Ishikawa (cell line): ENCODE data around the gene ANKHD1.

ENCODE experiments used
- CEBPB ChIP-seq: IDR thresholded peaks from 2 replicates; pipeline ENCODE4 v1.6.1; 2012
- CREB1 ChIP-seq: IDR thresholded peaks from 2 replicates; pipeline ENCODE4 v1.6.1; 2012; ENCODE audit warnings: low read depth
- EGR1 ChIP-seq: IDR thresholded peaks from 2 replicates; pipeline ENCODE4 v1.6.1; 2012
- EP300 ChIP-seq: IDR thresholded peaks from 2 replicates; pipeline ENCODE4 v1.6.1; 2012; ENCODE audit warnings: borderline replicate concordance
- FOXM1 ChIP-seq: IDR thresholded peaks from 2 replicates; pipeline ENCODE4 v1.6.1; 2012; ENCODE audit warnings: low read depth, borderline replicate concordance
- NFIC ChIP-seq: IDR thresholded peaks from 2 replicates; pipeline ENCODE4 v1.6.1; 2012
- RAD21 ChIP-seq: IDR thresholded peaks from 2 replicates; pipeline ENCODE4 v1.6.1; 2012; ENCODE audit warnings: low read depth
- TAF1 ChIP-seq: IDR thresholded peaks from 2 replicates; pipeline ENCODE4 v1.6.1; 2012; ENCODE audit warnings: low read depth, mild to moderate bottlenecking
- TCF12 ChIP-seq: IDR thresholded peaks from 2 replicates; pipeline ENCODE4 v1.6.1; 2012; ENCODE audit warnings: low read depth
- TEAD4 ChIP-seq: IDR thresholded peaks from 2 replicates; pipeline ENCODE4 v1.6.1; 2012
- ZBTB7A ChIP-seq: IDR thresholded peaks from 2 replicates; pipeline ENCODE4 v1.6.1; 2012; ENCODE audit warnings: low read depth
- TF ChIP-seq, protein P1 (sequence below): IDR thresholded peaks from 2 replicates; pipeline ENCODE4 v1.6.1; 2012; ENCODE audit warnings: low read depth, mild to moderate bottlenecking
- TF ChIP-seq, protein P2 (sequence below): IDR thresholded peaks from 2 replicates; pipeline ENCODE4 v1.6.1; 2012
- TF ChIP-seq, protein P3 (sequence below): IDR thresholded peaks from 2 replicates; pipeline ENCODE4 v1.6.1; 2012

Gene ANKHD1

DNA sequence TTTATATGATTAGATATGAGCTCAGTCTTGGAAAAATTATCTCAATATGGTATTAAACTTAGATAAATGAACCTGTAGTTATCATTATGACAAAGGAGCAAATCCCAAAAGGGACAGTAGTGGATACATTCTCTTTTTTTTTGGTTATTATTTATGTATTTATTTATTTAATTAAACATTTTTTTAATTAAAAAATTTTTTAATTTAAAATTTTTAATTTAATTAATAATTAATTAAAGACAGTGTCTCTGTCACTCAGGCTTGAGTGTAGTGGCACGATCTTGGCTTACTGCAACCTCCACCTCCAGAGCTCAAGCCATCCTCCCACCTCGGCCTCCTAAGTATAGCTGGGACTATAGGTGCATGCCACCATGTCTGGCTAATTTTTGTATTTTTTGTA is 15.6 kb downstream of the ANKHD1 start:
- TF ChIP-seq TCF12 (no peak), EP300 (no peak), CREB1 (no peak), FOXM1 (no peak), ZBTB7A (no peak), TAF1 (no peak), EGR1 (no peak)
- TF ChIP-seq, protein P1, sequence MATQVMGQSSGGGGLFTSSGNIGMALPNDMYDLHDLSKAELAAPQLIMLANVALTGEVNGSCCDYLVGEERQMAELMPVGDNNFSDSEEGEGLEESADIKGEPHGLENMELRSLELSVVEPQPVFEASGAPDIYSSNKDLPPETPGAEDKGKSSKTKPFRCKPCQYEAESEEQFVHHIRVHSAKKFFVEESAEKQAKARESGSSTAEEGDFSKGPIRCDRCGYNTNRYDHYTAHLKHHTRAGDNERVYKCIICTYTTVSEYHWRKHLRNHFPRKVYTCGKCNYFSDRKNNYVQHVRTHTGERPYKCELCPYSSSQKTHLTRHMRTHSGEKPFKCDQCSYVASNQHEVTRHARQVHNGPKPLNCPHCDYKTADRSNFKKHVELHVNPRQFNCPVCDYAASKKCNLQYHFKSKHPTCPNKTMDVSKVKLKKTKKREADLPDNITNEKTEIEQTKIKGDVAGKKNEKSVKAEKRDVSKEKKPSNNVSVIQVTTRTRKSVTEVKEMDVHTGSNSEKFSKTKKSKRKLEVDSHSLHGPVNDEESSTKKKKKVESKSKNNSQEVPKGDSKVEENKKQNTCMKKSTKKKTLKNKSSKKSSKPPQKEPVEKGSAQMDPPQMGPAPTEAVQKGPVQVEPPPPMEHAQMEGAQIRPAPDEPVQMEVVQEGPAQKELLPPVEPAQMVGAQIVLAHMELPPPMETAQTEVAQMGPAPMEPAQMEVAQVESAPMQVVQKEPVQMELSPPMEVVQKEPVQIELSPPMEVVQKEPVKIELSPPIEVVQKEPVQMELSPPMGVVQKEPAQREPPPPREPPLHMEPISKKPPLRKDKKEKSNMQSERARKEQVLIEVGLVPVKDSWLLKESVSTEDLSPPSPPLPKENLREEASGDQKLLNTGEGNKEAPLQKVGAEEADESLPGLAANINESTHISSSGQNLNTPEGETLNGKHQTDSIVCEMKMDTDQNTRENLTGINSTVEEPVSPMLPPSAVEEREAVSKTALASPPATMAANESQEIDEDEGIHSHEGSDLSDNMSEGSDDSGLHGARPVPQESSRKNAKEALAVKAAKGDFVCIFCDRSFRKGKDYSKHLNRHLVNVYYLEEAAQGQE = no peak
- TF ChIP-seq, protein P2, sequence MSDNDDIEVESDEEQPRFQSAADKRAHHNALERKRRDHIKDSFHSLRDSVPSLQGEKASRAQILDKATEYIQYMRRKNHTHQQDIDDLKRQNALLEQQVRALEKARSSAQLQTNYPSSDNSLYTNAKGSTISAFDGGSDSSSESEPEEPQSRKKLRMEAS = no peak

DNA sequence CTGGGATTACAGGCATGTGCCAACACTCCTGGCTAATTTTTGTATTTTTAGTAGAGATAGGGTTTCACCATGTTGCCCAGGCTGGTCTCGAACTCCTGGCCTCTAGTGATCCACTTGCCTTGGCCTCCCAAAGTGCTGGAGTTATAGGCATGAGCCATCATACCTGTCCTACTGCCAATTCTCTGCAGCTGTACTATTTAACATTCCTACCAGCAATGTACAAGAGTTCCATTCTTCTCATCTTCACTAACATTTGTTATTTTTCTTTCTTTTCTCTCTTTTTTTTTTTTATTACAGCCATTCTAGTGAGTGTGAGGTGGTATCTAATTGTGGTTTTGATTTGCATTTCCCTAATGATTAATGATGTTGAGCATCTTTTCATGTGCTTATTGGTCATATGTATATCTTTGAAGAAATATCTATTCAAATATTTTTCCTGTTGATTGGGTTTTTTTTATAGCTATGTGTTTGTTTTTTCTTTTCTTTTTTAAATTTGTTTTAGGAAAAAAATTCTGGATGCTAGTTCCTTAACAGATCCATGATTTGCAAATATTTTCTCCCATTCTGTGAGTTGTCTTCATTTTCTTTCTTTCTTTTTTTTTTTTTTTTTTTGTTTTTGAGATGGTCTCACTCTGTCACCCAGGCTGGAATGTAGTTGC is 17.4 kb downstream of the ANKHD1 start:
- TF ChIP-seq EGR1 = no peak
- TF ChIP-seq, protein P3, sequence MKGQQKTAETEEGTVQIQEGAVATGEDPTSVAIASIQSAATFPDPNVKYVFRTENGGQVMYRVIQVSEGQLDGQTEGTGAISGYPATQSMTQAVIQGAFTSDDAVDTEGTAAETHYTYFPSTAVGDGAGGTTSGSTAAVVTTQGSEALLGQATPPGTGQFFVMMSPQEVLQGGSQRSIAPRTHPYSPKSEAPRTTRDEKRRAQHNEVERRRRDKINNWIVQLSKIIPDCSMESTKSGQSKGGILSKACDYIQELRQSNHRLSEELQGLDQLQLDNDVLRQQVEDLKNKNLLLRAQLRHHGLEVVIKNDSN = no peak
- TF ChIP-seq TAF1 = no peak
- TF ChIP-seq RAD21 = no peak
- TF ChIP-seq, protein P2 = no peak
- TF ChIP-seq EP300 = no peak

DNA sequence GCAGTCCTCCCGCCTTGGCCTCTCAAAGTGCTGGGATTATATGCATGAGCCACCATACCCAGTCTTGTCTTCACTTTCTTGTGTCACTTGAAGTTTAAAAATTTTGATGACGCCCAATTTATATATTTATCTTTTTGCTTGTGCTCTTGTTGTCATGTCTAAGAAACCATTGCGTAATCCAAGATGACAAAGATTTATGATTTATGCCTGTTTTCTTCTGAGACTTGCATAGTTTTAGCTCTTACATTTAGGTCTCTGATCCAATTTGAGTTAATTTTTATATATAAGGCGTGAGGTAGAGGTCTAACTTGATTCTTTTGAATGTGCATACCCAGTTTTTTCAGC is 18.6 kb downstream of the ANKHD1 start:
- TF ChIP-seq, protein P3 = no peak
- TF ChIP-seq CEBPB (peak; percentile 82), FOXM1 (no peak)

DNA sequence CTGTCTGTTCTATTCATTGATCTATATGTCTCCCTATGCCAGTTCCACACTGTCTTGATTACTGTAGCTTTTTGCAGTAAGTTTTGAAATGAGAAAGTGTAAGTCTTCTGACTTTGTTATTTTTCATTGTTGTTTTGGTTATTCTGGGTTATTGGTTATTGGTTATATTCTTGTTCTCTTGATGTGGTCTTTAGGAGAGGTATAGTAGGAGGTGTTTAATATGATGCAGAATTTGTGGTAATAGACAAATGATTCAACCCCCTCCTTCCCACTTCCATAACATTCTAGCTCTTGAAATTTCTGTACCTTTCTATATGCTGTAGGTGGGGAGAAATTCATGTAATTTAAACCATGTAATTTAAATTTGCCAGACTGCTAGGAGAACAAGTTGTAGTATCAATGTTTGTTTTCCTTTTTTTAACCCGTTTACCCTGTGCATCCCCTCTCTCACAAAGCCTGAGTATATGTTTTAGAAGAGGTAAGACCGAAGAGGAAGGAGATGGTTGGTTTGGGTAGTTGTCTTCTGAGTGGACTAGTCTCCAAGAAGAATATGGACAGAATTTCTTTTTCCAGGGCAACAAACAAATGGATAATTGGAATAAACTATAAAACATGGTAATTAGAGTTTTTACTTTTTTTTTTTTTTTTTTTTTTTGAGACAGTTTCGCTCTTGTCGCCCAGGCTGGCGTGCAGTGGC is 19.2 kb downstream of the ANKHD1 start:
- TF ChIP-seq EGR1 (no peak), CEBPB (no peak), TEAD4 (no peak), ZBTB7A (no peak), TCF12 (no peak), EP300 (no peak)
- TF ChIP-seq, protein P3 = no peak

DNA sequence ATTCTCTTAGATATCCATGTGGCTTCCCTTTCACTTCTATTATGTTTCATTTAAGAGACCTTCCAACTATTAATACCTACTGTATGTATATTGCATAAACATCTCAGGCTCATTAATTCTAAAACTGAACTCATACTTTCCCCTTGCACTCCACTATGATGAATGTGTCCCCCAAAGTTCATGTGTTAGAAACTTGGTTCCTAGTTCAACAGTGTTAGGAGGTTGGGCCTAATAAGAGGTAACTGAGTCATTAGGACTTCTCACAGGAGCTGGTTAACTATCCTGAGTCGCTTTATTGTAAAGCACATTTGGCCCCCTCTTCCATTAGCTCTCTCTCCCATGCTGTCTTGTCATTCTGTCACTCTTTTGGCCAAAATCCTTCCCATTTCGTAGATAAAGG is 22.0 kb downstream of the ANKHD1 start:
- TF ChIP-seq, protein P2 = no peak
- TF ChIP-seq, protein P3 = no peak
- TF ChIP-seq NFIC (no peak), EP300 (no peak), FOXM1 (no peak), RAD21 (no peak)

DNA sequence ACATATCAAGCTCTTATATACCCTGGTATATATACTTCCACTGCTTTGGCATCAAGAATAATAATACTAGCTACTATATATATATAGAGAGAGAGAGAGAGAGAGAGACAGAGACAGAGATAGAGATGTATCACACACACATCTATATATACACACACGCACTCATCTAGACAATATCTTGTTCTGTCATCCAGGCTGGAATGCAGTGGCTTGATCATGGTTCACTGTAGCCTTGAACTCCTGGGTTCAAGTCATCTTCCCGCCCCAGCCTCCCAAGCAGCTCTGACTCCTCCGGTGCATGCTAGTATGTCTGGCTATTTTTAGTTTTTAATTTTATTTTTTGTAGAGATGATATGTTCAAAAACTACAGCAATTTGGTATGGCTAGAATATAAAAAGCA is 22.5 kb downstream of the ANKHD1 start:
- TF ChIP-seq TEAD4 (no peak), CREB1 (no peak), NFIC (no peak), RAD21 (no peak), EGR1 (no peak), ZBTB7A (no peak)
- TF ChIP-seq, protein P2 = no peak

DNA sequence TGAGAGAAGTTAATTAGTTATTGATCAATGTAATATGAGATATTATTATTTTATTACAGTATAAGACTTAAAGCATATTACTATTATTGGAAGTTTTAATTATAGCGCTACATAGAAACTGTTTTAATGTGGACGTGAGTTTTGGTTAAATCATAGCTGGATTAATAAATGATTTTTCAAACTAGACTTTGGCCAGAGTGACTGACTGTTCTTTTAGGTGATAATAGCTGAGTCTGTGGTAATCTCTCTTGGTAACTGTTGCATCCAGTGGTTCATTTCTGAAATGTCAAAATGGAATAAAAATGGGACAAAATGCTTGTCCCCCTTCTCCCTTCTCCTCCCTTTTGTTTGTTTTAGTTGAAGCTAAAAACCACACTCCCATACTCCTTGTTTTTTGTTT is 28.1 kb downstream of the ANKHD1 start:
- TF ChIP-seq TCF12 (no peak), EGR1 (no peak)
